Measurements from ENCODE around the gene GLRX2. TPM values are rescaled to one million over a fixed set of nuclear protein-coding genes. Genes with fewer than 3 reads are reported as not detected.

The GLRX2 gene
- total RNA-seq (ENCODE audit: low replicate concordance), result 4.4 and 13.1 TPM in 2 replicates

GRCh38 chr1:193104907-193105820 is at the start of gene GLRX2:
Gene GLRX2, minus strand, starts transcription at chr1:193105414. Its CDS starts 32 bp downstream, at chr1:193105382.

GRCh38 chr1:193121616-193122593 is 16.7 kb upstream of the GLRX2 start, which contains the start of gene CDC73:
Gene CDC73, plus strand, starts transcription at chr1:193122031. Its CDS starts 170 bp downstream, at chr1:193122201.

GRCh38 chr1:193059282-193060114 is 45.7 kb downstream of the GLRX2 start, which contains the start of the genes RO60 and UCHL5:
Gene RO60, plus strand, starts transcription at chr1:193059612. Its CDS starts 9,443 bp downstream, at chr1:193069055.
Gene UCHL5, minus strand, starts transcription at chr1:193059360. Its CDS starts 100 bp downstream, at chr1:193059260.

Other genes starting within 250 kb of the GLRX2 start
- 20.0 and 21.8 TPM in 2 replicates for gene UCHL5, start 46.1 kb downstream of the GLRX2 start, total RNA-seq (ENCODE audit: low replicate concordance)
- gene RO60, start 45.8 kb downstream of the GLRX2 start, total RNA-seq (ENCODE audit: low replicate concordance), result 68.9 and 102 TPM in 2 replicates
- gene CDC73, start 16.6 kb upstream of the GLRX2 start, total RNA-seq (ENCODE audit: low replicate concordance), result 16.2 and 24.0 TPM in 2 replicates
- gene B3GALT2, start 81.2 kb upstream of the GLRX2 start, total RNA-seq (ENCODE audit: low replicate concordance), result 2.3 TPM in 1 of 2 replicates, not detected in the other

Data from smooth muscle cell of the coronary artery (primary cell).